Muscle layer of duodenum (tissue), 2 donors: ENCODE results near the gene EDN2.

Source experiments
- H3K27ac ChIP-seq: one replicate; pipeline ENCODE4 v1.7.0; 2013; ENCODE audit warnings: mild to moderate bottlenecking, low read length
- H3K27me3 ChIP-seq: one replicate; pipeline ENCODE4 v1.7.0; 2013; ENCODE audit warnings: low read depth, mild to moderate bottlenecking, control low read depth, low read length
- H3K36me3 ChIP-seq, 2 donors: one replicate each; pipeline ENCODE4 v1.7.0; 2013; ENCODE audit warnings: low read length in 2 of 2, control low read depth in 1 of 2, mild to moderate bottlenecking in 1 of 2; ENCODE audit not compliant: insufficient read depth in 2 of 2, control insufficient read depth in 1 of 2
- H3K4me1 ChIP-seq, 2 donors: one replicate each; pipeline ENCODE4 v1.7.0; 2013; ENCODE audit warnings: low read length in 2 of 2, mild to moderate bottlenecking in 2 of 2, control low read depth in 1 of 2, moderate library complexity in 1 of 2; ENCODE audit not compliant: insufficient read depth in 2 of 2, control insufficient read depth in 1 of 2
- H3K4me3 ChIP-seq, 2 donors: one replicate each; pipeline ENCODE4 v1.7.0; 2013; ENCODE audit warnings: low read length in 2 of 2, low read depth in 1 of 2, mild to moderate bottlenecking in 1 of 2
- H3K9me3 ChIP-seq, 2 donors: one replicate each; pipeline ENCODE4 v1.7.0; 2013; ENCODE audit warnings: low read length in 2 of 2, control low read depth in 1 of 2, mild to moderate bottlenecking in 1 of 2; ENCODE audit not compliant: control insufficient read depth in 1 of 2
- donor health status: healthy.

EDN2 gene

GRCh38 chr1:41468122-41468762 is 16.2 kb downstream of the EDN2 start:
- no peaks in the 10 kb centered on the region for H3K36me3 ChIP-seq
- H3K27me3 ChIP-seq = no peaks in the 10 kb centered on the region
- H3K4me3 ChIP-seq = no peak overlapping the region
- no peak overlapping the region for H3K27ac ChIP-seq
- H3K4me1 ChIP-seq = no peaks in the 10 kb centered on the region
- no peaks in the 10 kb centered on the region for H3K9me3 ChIP-seq

GRCh38 chr1:41467673-41468072 is 16.8 kb downstream of the EDN2 start:
- no peaks in the 10 kb centered on the region for H3K4me1 ChIP-seq
- H3K36me3 ChIP-seq = no peaks in the 10 kb centered on the region
- H3K9me3 ChIP-seq = no peaks in the 10 kb centered on the region
- H3K27me3 ChIP-seq = no peaks in the 10 kb centered on the region
- no peak overlapping the region for H3K27ac ChIP-seq
- no peak overlapping the region for H3K4me3 ChIP-seq

- H3K27me3 ChIP-seq = no peaks in the 10 kb centered on the region
- H3K36me3 ChIP-seq = no peaks in the 10 kb centered on the region
- H3K4me1 ChIP-seq = peaks cover 5% of the 10 kb centered on the region in 2 donors
- no peaks in the 10 kb centered on the region for H3K9me3 ChIP-seq
- no peak overlapping the region for H3K4me3 ChIP-seq
- no peak overlapping the region for H3K27ac ChIP-seq
These were observed 18.3 kb downstream of the EDN2 start for GRCh38 chr1:41466146-41466545.

GRCh38 chr1:41465741-41466140 is 18.7 kb downstream of the EDN2 start:
- peaks cover 5% of the 10 kb centered on the region in 2 donors for H3K4me1 ChIP-seq
- H3K36me3 ChIP-seq = no peaks in the 10 kb centered on the region
- no peaks in the 10 kb centered on the region for H3K9me3 ChIP-seq
- H3K27me3 ChIP-seq = no peaks in the 10 kb centered on the region
- H3K4me3 ChIP-seq = no peak overlapping the region
- no peak overlapping the region for H3K27ac ChIP-seq

GRCh38 chr1:41464885-41465284 is 19.6 kb downstream of the EDN2 start:
- no peaks in the 10 kb centered on the region for H3K27me3 ChIP-seq
- no peaks in the 10 kb centered on the region for H3K9me3 ChIP-seq
- peaks cover 5% of the 10 kb centered on the region in 2 donors for H3K4me1 ChIP-seq
- no peak overlapping the region for H3K27ac ChIP-seq
- H3K36me3 ChIP-seq = no peaks in the 10 kb centered on the region
- H3K4me3 ChIP-seq = no peak overlapping the region

- Histone ChIP-seq H3K9me3 (no peaks in the 10 kb centered on the region), H3K4me1 (peaks cover 5% of the 10 kb centered on the region in 2 donors), H3K36me3 (no peaks in the 10 kb centered on the region), H3K27ac (no peak overlapping the region), H3K27me3 (no peaks in the 10 kb centered on the region), H3K4me3 (no peak overlapping the region)
These were observed 21.0 kb downstream of the EDN2 start for GRCh38 chr1:41463516-41463915.

- H3K4me1 ChIP-seq = peaks cover 5% of the 10 kb centered on the region in 2 donors
- no peaks in the 10 kb centered on the region for H3K36me3 ChIP-seq
- H3K27me3 ChIP-seq = no peaks in the 10 kb centered on the region
- no peaks in the 10 kb centered on the region for H3K9me3 ChIP-seq
- no peak overlapping the region for H3K27ac ChIP-seq
- H3K4me3 ChIP-seq = no peak overlapping the region
These were observed 21.8 kb downstream of the EDN2 start for GRCh38 chr1:41462680-41463004.

GRCh38 chr1:41461790-41462679 is 22.4 kb downstream of the EDN2 start:
- H3K27me3 ChIP-seq = no peaks in the 10 kb centered on the region
- no peaks in the 10 kb centered on the region for H3K9me3 ChIP-seq
- H3K36me3 ChIP-seq = no peaks in the 10 kb centered on the region
- H3K27ac ChIP-seq = no peak overlapping the region
- H3K4me3 ChIP-seq = no peak overlapping the region
- peaks cover 5% of the 10 kb centered on the region in 2 donors for H3K4me1 ChIP-seq

- Histone ChIP-seq H3K4me3 (no peak overlapping the region), H3K27me3 (no peaks in the 10 kb centered on the region), H3K4me1 (peaks cover 2 to 20% of the 10 kb centered on the region in 2 donors), H3K36me3 (no peaks in the 10 kb centered on the region), H3K9me3 (no peaks in the 10 kb centered on the region), H3K27ac (no peak overlapping the region)
These were observed 27.5 kb downstream of the EDN2 start for GRCh38 chr1:41456847-41457540.

GRCh38 chr1:41455479-41456332 is 28.8 kb downstream of the EDN2 start:
- Histone ChIP-seq H3K27me3 (no peaks in the 10 kb centered on the region), H3K4me1 (peaks cover 0 to 18% of the 10 kb centered on the region in 2 donors), H3K9me3 (no peaks in the 10 kb centered on the region), H3K27ac (no peak overlapping the region), H3K4me3 (no peak overlapping the region), H3K36me3 (no peaks in the 10 kb centered on the region)

GRCh38 chr1:41454406-41454805 is 30.1 kb downstream of the EDN2 start:
- no peak overlapping the region for H3K4me3 ChIP-seq
- H3K27me3 ChIP-seq = no peaks in the 10 kb centered on the region
- no peaks in the 10 kb centered on the region for H3K36me3 ChIP-seq
- no peak overlapping the region for H3K27ac ChIP-seq
- no peaks in the 10 kb centered on the region for H3K9me3 ChIP-seq
- H3K4me1 ChIP-seq = peaks cover 0 to 18% of the 10 kb centered on the region in 2 donors
